GM18499 (cell line): ENCODE data around the gene DBH.

Experiments
- ATAC-seq: cut with Tn5 transposase; IDR thresholded peaks from one replicate; pipeline ENCODE4 v1.9.1; 2021; ENCODE audit warnings: moderate number of reproducible peaks; ENCODE audit not compliant: insufficient read depth, unreplicated experiment

The DBH gene

DNA sequence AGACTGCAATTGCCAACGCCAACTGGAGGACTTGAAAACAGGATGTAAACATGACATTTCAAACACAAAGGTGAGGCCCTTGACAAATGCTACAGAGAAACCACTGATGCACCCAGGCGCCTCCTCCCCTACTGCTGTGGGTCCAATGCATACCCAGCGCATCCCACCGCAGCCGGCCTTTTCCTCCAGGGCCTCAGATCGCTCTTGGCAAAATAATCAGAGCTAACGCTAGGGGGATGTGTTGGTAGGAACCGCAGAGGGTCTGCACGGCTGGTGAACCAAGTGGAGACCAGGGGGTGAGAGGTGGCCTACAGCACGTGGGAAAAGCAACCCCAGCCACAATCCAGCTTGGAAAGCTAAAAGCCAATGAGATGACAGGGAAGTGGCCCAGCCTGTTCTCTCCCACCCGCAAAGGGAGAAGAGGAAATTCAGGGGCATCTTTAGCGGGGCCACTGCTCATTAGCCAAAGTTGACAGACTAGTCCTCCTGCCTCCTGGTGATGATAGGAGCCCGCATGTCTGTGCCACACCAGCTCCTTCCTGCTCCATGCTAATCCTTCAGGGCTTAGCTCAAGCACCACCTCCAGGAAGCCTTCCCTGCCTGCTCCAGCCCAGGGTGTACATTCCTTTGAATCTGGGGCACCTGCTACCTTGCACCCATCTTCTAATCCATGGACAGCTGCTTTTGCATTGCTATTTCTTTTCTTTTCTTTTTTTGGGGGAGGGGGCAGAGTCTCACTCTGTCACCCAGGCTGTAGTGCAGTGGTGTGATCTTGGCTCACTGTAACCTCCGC is 32.8 kb upstream of the DBH start:
- no peak for ATAC-seq

DNA sequence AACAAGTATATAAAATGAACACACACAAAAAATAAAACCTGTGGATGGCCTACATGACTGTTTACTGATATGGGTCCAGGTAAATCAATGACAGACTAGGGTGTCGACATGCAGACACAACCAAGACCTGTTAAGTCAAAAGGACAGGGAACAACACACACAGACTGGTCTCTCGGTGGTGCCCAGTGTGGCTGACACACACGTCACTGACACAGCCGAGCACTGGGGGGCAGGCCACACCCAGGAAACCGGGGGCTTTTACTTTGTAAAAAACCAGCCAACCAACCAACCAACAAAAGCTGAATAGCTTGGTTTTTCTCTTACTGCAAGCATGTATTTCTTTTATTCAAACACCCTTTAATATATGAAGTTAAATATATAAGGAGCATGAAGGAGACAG is 31.9 kb upstream of the DBH start:
- no peak for ATAC-seq

DNA sequence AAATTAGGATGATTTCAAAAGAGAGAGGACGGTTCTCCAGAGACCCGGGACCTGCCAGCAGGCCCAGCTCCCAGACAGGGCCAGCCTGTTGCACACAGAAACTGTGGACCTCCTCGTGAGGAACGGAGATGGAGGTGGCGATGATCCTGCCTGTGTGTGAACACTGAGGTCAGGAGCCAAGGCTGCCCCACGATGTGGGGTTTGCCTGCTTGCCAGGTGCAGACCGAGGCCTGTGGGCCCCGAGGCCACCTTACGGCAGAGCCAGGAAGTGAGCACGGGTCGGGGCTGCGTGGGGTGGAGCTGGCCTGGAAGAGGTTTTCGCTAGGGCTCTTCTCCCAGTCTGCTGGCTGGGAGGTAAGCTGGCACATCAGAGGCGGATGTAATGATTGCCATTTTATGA is 31.3 kb upstream of the DBH start:
- ATAC-seq, result no peak

DNA sequence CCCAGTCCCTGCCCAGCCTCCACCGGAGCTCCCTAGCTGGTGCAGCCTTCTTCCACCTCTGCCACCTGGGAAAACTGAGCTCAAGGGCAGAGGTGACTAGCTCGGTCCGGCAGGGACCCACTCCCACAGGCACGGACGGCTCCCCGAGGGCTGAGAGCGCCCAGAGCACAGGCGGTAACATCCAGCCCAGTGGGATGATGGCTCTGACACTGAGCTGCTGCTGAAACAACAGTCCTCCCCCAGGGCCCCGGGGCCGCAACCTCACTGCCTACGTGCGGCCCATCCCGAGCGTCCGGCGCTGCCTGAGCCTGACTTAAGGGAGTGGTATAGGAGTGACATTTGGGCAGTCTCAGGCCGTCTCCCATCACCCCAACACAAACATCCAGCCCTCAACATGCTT is 30.7 kb upstream of the DBH start:
- no peak for ATAC-seq

DNA sequence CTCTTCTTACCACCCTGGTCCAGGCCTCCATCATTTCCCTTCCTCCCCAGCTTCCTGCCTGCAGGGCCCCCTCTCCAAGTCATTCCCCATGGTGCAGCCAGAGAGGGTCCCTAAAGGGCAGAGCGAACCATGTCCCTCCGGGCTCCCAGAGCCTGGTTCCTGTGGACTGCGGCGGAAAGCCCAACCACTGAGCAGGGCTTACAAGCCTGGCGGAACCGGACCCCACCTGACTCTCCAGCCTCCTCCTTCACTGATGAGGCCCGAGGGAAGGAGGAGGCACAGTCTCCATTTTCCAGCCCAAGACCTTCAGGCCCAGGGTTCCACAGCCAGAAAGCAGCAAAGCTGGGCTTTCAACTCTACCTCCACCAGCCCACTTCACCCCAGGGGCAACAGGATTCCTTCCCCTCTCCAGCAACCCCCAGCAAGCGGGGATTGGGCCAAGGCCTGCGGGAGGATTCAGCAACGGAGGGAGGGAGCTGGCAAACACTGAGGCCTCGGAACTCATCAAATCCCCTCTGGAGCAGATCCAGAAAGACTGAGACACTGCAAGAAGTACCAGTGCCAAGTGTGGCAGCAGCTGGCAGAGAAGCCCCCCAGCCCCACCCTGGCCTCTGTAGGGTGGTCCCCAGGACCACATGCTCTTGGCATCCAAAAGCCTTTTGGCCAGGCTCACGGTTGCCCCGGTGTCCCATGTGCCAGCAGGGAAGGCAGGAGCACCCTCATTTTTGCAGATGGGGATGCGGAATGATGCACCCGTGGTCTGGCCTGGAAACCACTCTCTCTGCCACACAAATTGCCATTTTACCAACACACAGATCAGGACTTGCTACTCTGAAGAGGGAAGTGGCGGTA is 30.1 kb upstream of the DBH start:
- no peak for ATAC-seq

DNA sequence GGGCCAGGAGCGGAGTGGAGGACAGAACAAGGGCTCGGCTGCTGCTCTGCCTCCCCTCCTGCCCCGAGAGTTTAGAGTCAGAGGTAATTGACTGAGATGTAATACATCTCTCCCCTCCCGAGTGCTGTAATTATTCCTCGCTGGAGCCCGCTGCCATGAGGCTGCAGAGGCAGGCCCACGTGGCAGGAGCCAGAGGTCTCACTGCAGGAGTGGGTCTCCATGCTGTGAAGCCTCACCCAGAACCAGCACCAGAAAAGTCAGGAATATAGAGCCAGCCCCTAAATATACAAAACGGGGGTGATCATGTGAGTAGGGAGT is 29.5 kb upstream of the DBH start:
- ATAC-seq, result no peak

DNA sequence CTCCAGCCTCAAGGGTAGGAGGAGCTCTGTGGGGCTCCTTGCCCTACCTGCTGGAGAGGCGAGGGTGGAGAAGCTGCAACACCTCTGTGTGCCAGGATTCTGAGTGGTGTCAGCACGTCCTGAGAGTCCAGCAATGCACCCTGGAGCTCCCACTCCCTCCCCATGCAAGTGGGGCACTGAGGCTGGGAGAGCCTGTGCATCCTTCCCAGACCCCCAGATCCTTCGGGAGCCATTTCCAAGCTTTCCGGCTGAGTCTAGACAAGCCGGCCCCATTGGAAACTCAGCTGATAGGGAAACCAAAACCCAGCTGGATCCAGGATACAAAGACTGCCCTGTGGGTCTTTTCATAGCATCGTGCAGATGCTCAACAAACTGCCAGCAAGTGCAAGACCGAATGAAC is 28.8 kb upstream of the DBH start:
- ATAC-seq, result no peak

DNA sequence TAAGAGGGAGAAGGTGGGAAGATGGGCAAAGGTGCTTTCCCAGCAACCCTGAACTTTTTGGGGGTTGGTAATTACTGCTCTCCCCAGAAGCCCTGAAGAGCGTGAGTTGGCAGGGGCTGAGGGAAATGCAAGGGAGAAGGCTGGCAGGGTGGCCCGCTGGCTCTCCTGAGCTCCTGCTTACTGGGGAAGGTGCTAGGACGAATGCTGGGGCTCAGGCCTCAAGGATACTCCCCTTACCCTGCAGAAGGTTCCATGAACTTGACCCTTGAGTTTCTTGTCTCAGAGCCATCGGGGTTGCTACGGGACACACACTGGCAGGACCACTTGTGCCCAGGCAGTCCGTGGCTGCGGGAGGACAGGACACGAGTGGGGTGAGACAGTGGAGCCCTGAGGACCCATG is 28.2 kb upstream of the DBH start:
- ATAC-seq, result no peak

DNA sequence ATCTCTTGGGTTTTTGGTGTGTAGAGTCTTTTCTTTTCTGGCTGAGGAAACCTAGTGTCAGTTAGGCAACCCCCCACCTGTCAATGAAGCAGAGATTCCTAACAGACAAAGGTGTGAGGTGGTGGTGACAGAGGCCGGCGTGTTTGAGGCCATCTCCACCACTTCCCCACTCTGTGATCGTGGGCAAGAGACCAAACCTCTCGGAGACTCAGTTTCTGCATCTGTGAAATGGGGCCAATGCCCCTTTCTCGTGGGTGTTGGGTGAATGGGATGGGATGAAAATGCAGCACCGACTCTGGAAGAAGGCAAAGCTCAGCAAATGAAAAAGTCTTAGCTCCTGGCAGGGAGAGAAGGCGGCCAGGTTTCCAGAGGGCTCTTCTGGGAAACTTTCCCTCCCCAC is 27.8 kb upstream of the DBH start:
- ATAC-seq, result no peak

DNA sequence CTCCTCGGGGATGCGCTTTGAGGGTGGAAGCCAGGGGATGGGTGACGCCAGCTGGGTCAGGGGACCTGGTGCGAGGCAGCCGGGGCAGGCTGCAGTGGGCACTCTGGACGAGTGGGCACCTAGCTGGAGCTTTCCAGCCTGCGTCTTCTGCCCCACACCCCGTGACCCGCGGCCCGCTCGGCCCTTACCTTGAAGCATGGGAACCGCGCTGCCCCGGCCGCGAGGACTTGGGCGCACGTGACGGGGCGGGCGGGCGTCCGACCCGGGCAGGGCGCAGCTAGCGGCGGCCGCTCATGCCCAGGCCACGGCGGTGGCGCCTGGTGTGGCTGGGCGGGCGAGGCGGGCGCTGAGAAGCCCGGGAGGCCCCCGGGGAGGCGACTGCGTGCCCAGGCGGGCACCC is 27.3 kb upstream of the DBH start:
- no peak for ATAC-seq

DNA sequence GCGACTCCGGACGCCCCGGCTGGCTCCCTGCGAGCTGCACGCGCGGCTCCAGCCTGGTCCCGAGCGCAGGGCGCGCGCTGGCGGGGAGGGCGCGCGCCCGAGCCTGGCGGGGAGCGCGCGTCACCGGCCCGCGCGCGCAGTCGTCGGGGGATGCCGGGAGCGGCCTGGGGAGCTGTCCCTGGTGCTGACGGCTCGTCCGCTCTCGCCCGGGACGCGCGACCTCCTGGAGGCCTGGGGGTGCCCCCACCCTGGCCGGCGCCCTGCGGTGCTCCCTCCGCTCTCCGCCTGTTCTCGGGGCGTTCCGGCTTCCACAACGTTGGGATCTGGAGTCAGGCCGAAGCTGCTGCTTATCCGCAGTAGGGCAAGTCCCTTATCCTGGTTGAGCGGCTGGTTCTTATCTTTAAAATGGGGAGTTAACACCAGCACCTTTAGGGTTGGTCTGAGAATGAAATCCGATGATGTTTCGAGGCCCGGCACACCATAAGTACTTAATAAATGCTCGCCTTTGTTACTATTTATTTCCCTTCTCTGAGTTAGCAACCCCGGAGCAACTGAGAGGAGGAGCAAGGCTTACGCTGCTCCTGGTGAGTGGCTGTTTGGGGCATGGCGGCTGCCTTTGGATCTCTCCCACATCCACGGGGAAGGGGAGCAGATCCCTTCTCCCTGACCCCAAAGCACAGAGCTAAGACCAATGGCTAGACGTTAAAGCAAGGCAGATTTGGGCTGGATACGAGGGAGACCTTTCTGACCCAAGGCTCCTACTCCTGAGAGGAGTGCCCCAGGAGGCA is 26.7 kb upstream of the DBH start, which contains the start of gene FAM163B:
Gene FAM163B, minus strand, starts transcription at position 79 of the 788 bp plus-strand sequence. CDS start 29,166 bp downstream, outside the sequence.
- no peak for ATAC-seq

DNA sequence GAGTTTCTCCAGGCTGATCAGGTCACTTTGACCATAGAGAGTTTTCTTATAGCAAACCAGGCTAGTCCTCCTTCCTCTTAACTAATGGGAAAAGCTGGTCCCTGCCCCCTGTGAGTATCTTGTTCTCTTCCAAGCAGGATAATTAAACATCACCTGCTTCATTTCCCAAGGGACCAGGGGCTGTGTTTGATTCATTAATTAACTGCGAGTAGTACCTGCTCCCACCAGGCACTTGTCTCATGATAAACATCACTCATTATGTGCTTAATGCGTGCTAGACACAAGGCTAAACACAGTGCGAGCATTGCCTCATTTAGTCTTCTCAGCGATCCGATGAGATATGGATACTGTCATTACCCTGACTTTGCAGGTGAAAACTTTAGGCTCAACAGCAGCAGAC is 25.3 kb upstream of the DBH start:
- no peak for ATAC-seq

DNA sequence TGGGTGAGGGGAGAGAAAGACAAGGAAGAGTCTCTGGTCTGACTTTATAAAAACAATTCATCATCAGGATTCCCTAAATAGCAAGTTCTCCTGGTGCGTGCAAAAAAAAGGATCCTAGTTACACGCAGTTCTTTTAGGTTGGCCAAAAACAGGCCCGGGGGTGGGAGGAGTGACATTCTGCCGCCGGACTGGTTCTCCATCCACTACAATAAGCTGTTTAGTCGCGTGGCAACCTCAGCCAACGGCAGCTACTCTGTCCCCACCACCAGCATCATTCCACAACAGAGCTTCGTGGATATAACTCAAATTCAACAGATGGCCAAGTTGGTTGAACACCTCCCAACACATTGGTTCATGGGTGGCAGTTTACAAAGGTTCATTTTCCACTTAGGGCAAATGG is 24.1 kb upstream of the DBH start:
- no peak for ATAC-seq

DNA sequence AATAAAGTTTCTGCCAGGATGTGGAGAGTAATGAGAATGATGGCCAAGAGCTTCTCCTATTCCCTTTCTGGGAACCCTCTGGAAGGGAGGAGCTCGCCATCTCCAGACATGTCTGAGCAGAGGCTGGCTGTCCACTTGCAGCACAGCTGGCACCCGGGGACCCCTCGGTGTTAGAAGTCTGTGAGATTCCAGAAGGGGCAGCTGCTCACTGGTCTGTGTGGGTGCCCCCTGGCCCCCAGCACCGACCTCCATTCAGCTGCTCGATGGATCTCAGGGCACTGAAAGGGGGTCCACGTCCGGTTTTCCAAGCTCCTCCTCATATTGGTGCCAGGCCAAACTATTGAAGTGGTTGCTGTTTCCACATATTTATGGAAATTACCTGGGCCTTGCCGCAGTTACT is 23.3 kb upstream of the DBH start:
- no peak for ATAC-seq

DNA sequence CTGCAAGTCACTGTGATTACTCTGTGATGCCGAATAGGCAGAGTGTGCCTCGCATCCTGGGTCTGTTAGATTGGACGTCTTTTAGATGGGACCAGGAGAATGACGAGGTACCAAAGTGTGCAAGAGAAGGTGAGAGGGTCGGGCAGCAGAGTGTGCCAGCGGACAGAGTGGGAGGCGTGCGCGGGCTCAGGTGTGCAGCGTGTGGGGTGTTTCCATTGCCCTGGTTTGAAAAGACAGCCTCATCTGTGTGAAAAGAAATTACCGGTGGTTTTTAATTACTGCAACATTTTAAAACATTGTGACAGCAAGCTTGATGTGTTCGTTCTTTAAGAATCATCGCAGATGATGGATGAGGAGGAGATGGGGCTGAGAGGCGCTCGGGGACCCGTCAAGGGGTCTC is 22.7 kb upstream of the DBH start:
- no peak for ATAC-seq

DNA sequence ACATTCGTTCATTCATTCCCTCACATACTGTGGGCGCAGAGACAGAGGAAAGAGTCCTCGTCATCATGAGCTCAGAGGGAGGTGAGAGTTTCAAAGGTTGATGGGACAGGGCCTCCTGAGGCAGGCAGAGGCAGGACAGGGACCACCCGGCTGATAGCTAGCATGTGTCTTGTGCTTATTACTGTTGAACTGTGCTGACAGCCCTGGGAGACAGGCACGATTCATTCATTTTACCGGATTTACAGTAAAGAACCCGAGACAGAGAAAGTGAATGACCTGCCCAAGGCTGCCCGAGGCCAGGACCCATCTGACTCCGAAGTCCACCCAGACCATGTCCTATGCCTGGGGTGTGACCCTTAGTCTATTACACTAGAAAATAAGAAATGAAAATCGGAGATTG is 22.1 kb upstream of the DBH start:
- ATAC-seq, result no peak

DNA sequence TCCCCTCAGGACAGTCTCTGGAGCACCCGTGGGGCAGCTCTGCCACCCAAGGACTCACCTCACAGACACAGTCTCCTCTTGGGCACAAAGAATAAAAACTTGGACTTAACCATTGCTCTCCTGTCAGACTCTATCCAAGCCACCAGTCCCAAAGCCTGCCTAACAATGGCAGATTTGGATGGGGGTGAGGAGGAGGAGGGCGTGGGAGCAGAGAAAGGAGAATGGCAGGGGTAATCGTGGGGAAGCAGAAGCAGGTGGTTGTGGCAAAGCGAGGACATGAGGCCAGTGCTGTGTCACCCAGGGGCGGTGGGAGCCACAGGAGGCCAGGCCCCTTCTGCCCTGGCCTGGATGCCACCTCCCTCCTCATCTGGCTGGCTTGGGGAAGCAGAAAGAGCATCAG is 21.5 kb upstream of the DBH start:
- ATAC-seq, result no peak

DNA sequence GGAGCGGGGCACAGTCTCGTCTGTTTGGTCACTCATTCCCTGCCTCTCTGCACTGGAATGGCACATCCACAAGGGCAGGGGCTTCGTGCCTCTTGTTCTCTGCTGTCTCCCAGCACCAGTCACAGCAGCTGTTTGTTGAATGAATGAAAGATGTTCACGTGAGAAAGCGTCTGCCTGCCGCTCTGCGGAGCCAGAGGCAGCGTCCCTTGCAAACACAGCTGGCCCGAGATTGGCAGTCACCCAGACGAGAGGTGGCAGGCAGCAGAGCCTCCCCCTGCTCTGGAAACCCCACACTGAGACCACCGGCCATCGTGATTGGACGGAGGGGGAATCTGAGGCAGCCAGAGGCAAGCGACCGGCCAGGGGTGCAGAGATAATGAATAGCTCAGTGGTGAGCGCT is 21.0 kb upstream of the DBH start:
- no peak for ATAC-seq

DNA sequence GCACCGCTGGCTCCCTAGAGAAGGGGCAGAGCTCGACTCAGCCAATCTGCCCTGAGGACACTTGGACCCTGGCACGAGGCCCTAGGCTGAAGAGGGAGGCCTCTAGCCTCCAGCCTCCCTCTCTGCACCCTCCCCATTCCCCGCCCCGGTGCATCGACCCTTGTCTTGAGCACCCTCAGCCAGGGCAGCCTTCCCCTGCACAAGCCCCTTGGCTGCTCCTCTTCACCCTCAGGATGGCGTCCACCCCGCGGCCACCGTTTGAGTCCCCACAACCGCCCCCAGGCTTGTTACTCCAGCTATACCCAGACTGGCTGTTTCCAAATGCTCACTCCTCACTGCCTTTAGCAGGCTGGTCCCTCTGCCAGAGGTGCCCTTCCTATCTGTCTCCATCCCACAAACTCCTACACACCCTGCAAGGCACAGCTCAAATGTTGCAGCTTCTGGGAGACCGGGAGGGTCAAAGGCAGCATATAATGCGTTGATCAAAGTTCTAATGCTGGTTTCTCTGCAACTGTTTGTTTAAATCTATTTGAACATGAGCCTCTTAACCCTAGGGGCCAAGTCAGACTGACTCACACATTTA is 20.5 kb upstream of the DBH start:
- ATAC-seq, result no peak

DNA sequence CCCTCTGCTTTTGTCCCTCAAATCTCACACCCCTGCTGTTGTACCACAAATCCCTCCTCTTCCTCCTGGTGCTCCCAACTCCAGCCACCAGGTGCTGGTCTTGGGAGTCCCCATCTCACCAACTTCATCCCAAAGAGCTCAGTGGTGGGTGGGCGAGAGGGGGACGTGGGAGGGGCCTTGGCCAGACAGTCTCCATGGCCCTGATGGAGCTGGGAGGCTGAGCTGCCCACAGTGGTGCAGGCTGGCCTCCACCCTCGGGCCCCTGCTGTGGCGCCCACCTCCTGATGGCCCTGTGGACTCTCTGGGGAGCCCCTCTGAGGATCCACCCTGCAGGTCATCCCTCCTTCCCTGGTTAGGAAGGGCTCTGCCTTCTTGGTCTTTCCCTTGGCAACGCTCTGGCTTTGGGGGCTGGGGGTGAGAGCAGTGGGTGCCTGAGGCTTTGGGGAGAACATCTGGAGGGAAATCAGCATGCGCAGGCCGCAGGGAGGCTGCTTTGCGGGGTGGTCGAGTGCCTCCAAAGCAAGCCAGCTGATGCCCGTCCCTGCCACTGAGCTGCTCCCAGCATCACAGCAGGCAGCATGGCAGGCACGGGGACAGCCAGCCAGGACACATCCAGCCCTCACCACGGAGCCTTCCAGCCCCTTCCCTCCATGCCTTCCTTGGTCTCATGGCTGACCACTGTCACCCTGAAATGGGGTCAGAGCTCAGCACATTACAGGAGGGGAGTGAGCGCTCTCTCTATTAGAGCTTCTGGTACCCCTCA is 19.3 kb upstream of the DBH start:
- ATAC-seq, result no peak
